GM12801 (cell line): ENCODE measurements around the gene MID1.

Experiments used
- CTCF ChIP-seq: IDR thresholded peaks from one replicate; pipeline ENCODE4 v1.5.1; 2011; ENCODE audit warnings: control low read depth; ENCODE audit not compliant: insufficient read length; ENCODE audit errors: extremely low read depth

Gene MID1

GRCh38 chrX:10397349-10397748, 223.0 kb downstream of the MID1 start:
- TF ChIP-seq CTCF = no peak

DNA sequence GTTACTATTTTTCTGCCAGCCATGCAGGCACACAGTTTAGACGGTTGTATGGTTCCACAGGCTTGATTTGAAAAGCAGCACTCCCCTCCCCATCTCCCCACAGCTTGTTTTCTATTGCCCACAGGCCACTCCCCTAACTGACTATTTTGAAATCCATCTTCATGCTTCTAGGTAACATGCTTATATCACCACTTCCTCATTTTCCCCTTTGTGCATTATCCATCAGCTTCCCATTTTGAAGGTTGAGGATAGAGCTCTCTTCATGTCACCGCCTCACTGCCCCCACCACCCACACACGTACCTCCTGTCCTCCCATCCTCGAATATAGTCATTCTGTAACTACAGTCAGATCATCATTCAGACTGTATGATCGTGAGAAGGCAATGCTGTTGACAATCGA, 224.7 kb downstream of the MID1 start:
- no peak for TF ChIP-seq CTCF
